Adrenal gland (tissue), 12 donors: ENCODE measurements around the gene ZBTB7C. TPM values are rescaled to one million over a fixed set of nuclear protein-coding genes. Genes with fewer than 3 reads are reported as not detected.

Experiments
- DNase-seq, 7 donors: peaks; one replicate each; pipeline ENCODE4 v3.0.0-alpha.2; 2019 to 2020
- H3K27ac ChIP-seq, 5 donors: fragments of 200-600 bp; sonication (generic) in 4 of 5; 1 replicate in 3 of 5; 2 replicates in 2 of 5; pipeline versions ENCODE4 v1.5.1 to v1.8.0; 2016 to 2020; ENCODE audit warnings: mild to moderate bottlenecking in 1 of 5
- H3K27me3 ChIP-seq: fragments of 200-600 bp; 2 replicates; pipeline ENCODE4 v1.8.0; 2021
- H3K36me3 ChIP-seq, 2 donors: fragments of 200-600 bp; replicated peaks in 1 of 2; 1 replicate in 1 of 2; 2 replicates in 1 of 2; pipeline versions ENCODE4 v1.5.1 to v1.8.0; 2018 to 2022
- H3K4me1 ChIP-seq, 2 donors: fragments of 200-600 bp; replicated peaks in 1 of 2; 1 replicate in 1 of 2; 2 replicates in 1 of 2; pipeline versions ENCODE4 v1.5.1 to v1.8.0; 2018 to 2021
- H3K4me3 ChIP-seq, 4 donors: fragments of 200-600 bp; sonication (generic) in 3 of 4; one replicate each; pipeline ENCODE4 v1.5.1; 2016 to 2018
- H3K9me3 ChIP-seq, 3 donors: fragments of 200-600 bp; sonication (generic) in 1 of 3; replicated peaks in 1 of 3; 1 replicate in 2 of 3; 2 replicates in 1 of 3; pipeline versions ENCODE4 v1.5.1 to v1.8.0; 2016 to 2021
- CTCF ChIP-seq, 6 experiments: fragments of 450-650 bp in 4 of 6; fragments of 200-600 bp in 2 of 6; sonication (generic) in 1 of 6; IDR thresholded peaks; 1 replicate in 5 of 6; 2 replicates in 1 of 6; pipeline versions ENCODE4 v1.5.1 to v1.8.0; 2016 to 2021; ENCODE audit warnings: antibody characterized with exemption in 6 of 6, mild to moderate bottlenecking in 2 of 6, moderate library complexity in 1 of 6
- POLR2A ChIP-seq, 2 donors: fragments of 450-650 bp; IDR thresholded peaks; one replicate each; pipeline ENCODE4 v1.6.1; 2017; ENCODE audit warnings: antibody characterized with exemption in 2 of 2, mild to moderate bottlenecking in 2 of 2, moderate library complexity in 1 of 2
- WGBS, 4 donors: extraction: QIAGEN DNeasy Blood & Tissue Kit in 2 of 4; methylation state at CpG; one replicate each; pipeline versions ENCODE4 v1.1.5 to v1.1.7; 2013 to 2017; 5-methylcytosine and 5-hydroxymethylcytosine counted together
- intact Hi-C, 2 donors: fragments of 100-400 bp; cut with DNase I; formaldehyde crosslinking; loops; one replicate each; pipeline versions ENCODE4 v1.14.1 to v1.15.0; 2022 to 2023
- polyA plus RNA-seq, 3 donors: library from polyadenylated mRNA; stranded (reverse); fragments of 200-250 nt in 2 of 3; fragments of 350-450 nt in 1 of 3; fragmentation: Illumina TruSeq in 1 of 3; extraction: RNeasy Lipid Tissue Mini Kit (QIAGEN cat#74804) in 1 of 3; gene quantifications; one replicate each; pipeline ENCODE4 v1.2.3, GENCODE V29; 2013 to 2014
- total RNA-seq, 9 donors: library from RNA; depleted of rRNA in 4 of 9; stranded (reverse); fragments of >200 nt in 4 of 9; fragments of 120-200 nt in 1 of 9; fragmentation: NEBNext Ultra II Directional in 1 of 9; extraction: Animal tissue kit (Norgen Biotek cat#: 25700) in 1 of 9; gene quantifications; one replicate each; pipeline versions ENCODE4 v1.1.0 to v1.2.4, GENCODE V29; 2013 to 2023
- donor health status: healthy with polysubstance abuse.
- donor health status: Bipolar disorder and iron deficiency.
- donor health status: DM: yes; HTN: yes; CAD: no.
- donor health status: DM: no; HTN: no; CAD: no.
- donor health status: DM: no; HTN: no; CAD: no.
- donor health status: DM: yes; HTN: yes; CAD: no.

Gene ZBTB7C
- total and polyA plus RNA-seq, 12 donors = 5.2 to 42.8 (median 26.8) TPM

GRCh38 chr18:48388478-48388877 is 20.7 kb downstream of the ZBTB7C start:
- intact Hi-C loops = no loop called here
- Histone ChIP-seq H3K27ac (no peak overlapping the region), H3K36me3 (no peaks in the 10 kb centered on the region), H3K27me3 (no peaks in the 10 kb centered on the region), H3K4me3 (no peak overlapping the region), H3K4me1 (peaks cover 17 to 30% of the 10 kb centered on the region in 2 donors), H3K9me3 (no peaks in the 10 kb centered on the region)
- TF ChIP-seq CTCF (IDR thresholded peaks at IDR 0.05) = no peak
- TF ChIP-seq POLR2A (IDR thresholded peaks at IDR 0.05) = no peak
- peak in 2 of 7 donors; percentile 1 to 27 for DNase-seq
- 78 to 87% (median 84%) methylated on average over 4 of the region's 4 CpGs for WGBS, 4 donors

- Histone ChIP-seq H3K27ac (peak overlapping the region in 1 of 5 donors; percentile 60), H3K36me3 (no peaks in the 10 kb centered on the region), H3K27me3 (no peaks in the 10 kb centered on the region), H3K4me1 (peaks cover 11 to 23% of the 10 kb centered on the region in 2 donors), H3K4me3 (no peak overlapping the region), H3K9me3 (no peaks in the 10 kb centered on the region)
- WGBS, 4 donors = 11 to 34% (median 24%) methylated on average over 1 of the region's 1 CpG
- intact Hi-C loops = no loop called here
- DNase-seq = peak in 2 of 7 donors; percentile 14 to 36
- no peak for TF ChIP-seq CTCF (IDR thresholded peaks at IDR 0.05)
- no peak for TF ChIP-seq POLR2A (IDR thresholded peaks at IDR 0.05)
These were observed 21.9 kb downstream of the ZBTB7C start for GRCh38 chr18:48387300-48387699.

GRCh38 chr18:48385596-48385995 is 23.6 kb downstream of the ZBTB7C start:
- Histone ChIP-seq H3K4me1 (peaks cover 0 to 13% of the 10 kb centered on the region in 2 donors), H3K9me3 (no peaks in the 10 kb centered on the region), H3K27me3 (no peaks in the 10 kb centered on the region), H3K36me3 (no peaks in the 10 kb centered on the region), H3K27ac (no peak overlapping the region), H3K4me3 (no peak overlapping the region)
- WGBS, 4 donors = 72 to 80% (median 75%) methylated on average over 12 of the region's 12 CpGs
- TF ChIP-seq CTCF (IDR thresholded peaks at IDR 0.05) (no peak), POLR2A (IDR thresholded peaks at IDR 0.05) (no peak)
- DNase-seq = peak in 1 of 7 donors; percentile 37
- intact Hi-C loops = no loop called here

- H3K27me3 ChIP-seq = no peaks in the 10 kb centered on the region
- H3K4me1 ChIP-seq = peaks cover 9 to 14% of the 10 kb centered on the region in 2 donors
- no peaks in the 10 kb centered on the region for H3K9me3 ChIP-seq
- WGBS, 4 donors = 45 to 97% (median 72%) methylated on average over 2 to 3 of the region's 3 CpGs
- no peak for TF ChIP-seq CTCF (IDR thresholded peaks at IDR 0.05)
- TF ChIP-seq POLR2A (IDR thresholded peaks at IDR 0.05) = no peak
- intact Hi-C loops = no loop called here
- H3K27ac ChIP-seq = no peak overlapping the region
- no peaks in the 10 kb centered on the region for H3K36me3 ChIP-seq
- peak in 1 of 7 donors; percentile 21 for DNase-seq
- no peak overlapping the region for H3K4me3 ChIP-seq
These were observed 32.2 kb downstream of the ZBTB7C start for GRCh38 chr18:48376934-48377333.
